HEK293 (cell line): ENCODE results near the gene ZNF324.

Source experiments
- BCL11A ChIP-seq: fragments of 450-650 bp; formaldehyde crosslinking; IDR thresholded peaks from 2 replicates; pipeline ENCODE4 v1.5.1; 2016; ENCODE audit warnings: low read depth, missing biosample characterization, missing genetic modification characterization
- GLI4 ChIP-seq: fragments of 450-650 bp; formaldehyde crosslinking; IDR thresholded peaks from 2 replicates; pipeline ENCODE4 v1.5.1; 2016; ENCODE audit warnings: missing biosample characterization, missing genetic modification characterization
- HOXA7 ChIP-seq: sonication (generic); formaldehyde crosslinking; IDR thresholded peaks from 2 replicates; pipeline ENCODE4 v1.8.1; 2022; ENCODE audit warnings: missing genetic modification reagents, borderline replicate concordance
- HOXC10 ChIP-seq: sonication (generic); formaldehyde crosslinking; IDR thresholded peaks from 2 replicates; pipeline ENCODE4 v1.8.1; 2023; ENCODE audit warnings: mild to moderate bottlenecking, missing genetic modification reagents
- KLF10 ChIP-seq: fragments of 450-650 bp; IDR thresholded peaks from 2 replicates; pipeline ENCODE4 v1.5.1; 2018; ENCODE audit warnings: missing biosample characterization, mild to moderate bottlenecking, missing genetic modification characterization
- TSHZ1 ChIP-seq: fragments of 450-650 bp; formaldehyde crosslinking; IDR thresholded peaks from 2 replicates; pipeline ENCODE4 v1.5.1; 2016; ENCODE audit warnings: missing biosample characterization, missing genetic modification characterization, borderline replicate concordance
- YY2 ChIP-seq: fragments of 450-650 bp; formaldehyde crosslinking; IDR thresholded peaks from 2 replicates; pipeline ENCODE4 v1.5.1; 2016; ENCODE audit warnings: missing biosample characterization, missing genetic modification characterization
- ZFP37 ChIP-seq: fragments of 450-650 bp; formaldehyde crosslinking; IDR thresholded peaks from 2 replicates; pipeline ENCODE4 v1.5.1; 2016; ENCODE audit warnings: missing biosample characterization, missing genetic modification characterization
- ZFP41 ChIP-seq: fragments of 450-650 bp; formaldehyde crosslinking; IDR thresholded peaks from 2 replicates; pipeline ENCODE4 v1.5.1; 2016; ENCODE audit warnings: missing biosample characterization, missing genetic modification characterization, borderline replicate concordance
- ZNF10 ChIP-seq: fragments of 450-650 bp; formaldehyde crosslinking; IDR thresholded peaks from 2 replicates; pipeline ENCODE4 v1.5.1; 2017; ENCODE audit warnings: missing biosample characterization, missing genetic modification characterization
- ZNF202 ChIP-seq: fragments of 450-650 bp; formaldehyde crosslinking; IDR thresholded peaks from 2 replicates; pipeline ENCODE4 v1.5.1; 2016; ENCODE audit warnings: missing biosample characterization, missing genetic modification characterization, borderline replicate concordance
- ZNF341 ChIP-seq: fragments of 450-650 bp; formaldehyde crosslinking; IDR thresholded peaks from 2 replicates; pipeline ENCODE4; 2016; ENCODE audit warnings: low read depth, missing biosample characterization, missing genetic modification characterization
- ZNF350 ChIP-seq: fragments of 450-650 bp; formaldehyde crosslinking; IDR thresholded peaks from 2 replicates; pipeline ENCODE4 v1.5.0; 2017; ENCODE audit warnings: missing biosample characterization, mild to moderate bottlenecking, missing genetic modification characterization
- ZNF37A ChIP-seq: fragments of 450-650 bp; IDR thresholded peaks from 2 replicates; pipeline ENCODE4 v1.5.1; 2018; ENCODE audit warnings: missing biosample characterization, missing genetic modification characterization
- ZNF394 ChIP-seq: fragments of 450-650 bp; formaldehyde crosslinking; IDR thresholded peaks from 2 replicates; pipeline ENCODE4 v1.5.1; 2016; ENCODE audit warnings: missing biosample characterization, missing genetic modification characterization, mild to moderate bottlenecking, moderate library complexity, borderline replicate concordance
- ZNF48 ChIP-seq: fragments of 450-650 bp; formaldehyde crosslinking; IDR thresholded peaks from 2 replicates; pipeline ENCODE4 v1.5.1; 2016; ENCODE audit warnings: missing biosample characterization, missing genetic modification characterization
- ZNF549 ChIP-seq: fragments of 450-650 bp; IDR thresholded peaks from 2 replicates; pipeline ENCODE4 v1.5.1; 2018; ENCODE audit warnings: missing biosample characterization, missing genetic modification characterization, mild to moderate bottlenecking, inconsistent platforms, moderate library complexity
- ZNF558 ChIP-seq: fragments of 450-650 bp; formaldehyde crosslinking; IDR thresholded peaks from 2 replicates; pipeline ENCODE4 v1.5.1; 2016; ENCODE audit warnings: missing biosample characterization, missing genetic modification characterization
- ZNF600 ChIP-seq: fragments of 450-650 bp; formaldehyde crosslinking; IDR thresholded peaks from 2 replicates; pipeline ENCODE4 v1.5.1; 2016; ENCODE audit warnings: missing biosample characterization, missing genetic modification characterization
- ZNF629 ChIP-seq: fragments of 450-650 bp; formaldehyde crosslinking; IDR thresholded peaks from 2 replicates; pipeline ENCODE4 v1.5.1; 2017; ENCODE audit warnings: missing biosample characterization, missing genetic modification characterization
- ZNF645 ChIP-seq: fragments of 450-650 bp; formaldehyde crosslinking; IDR thresholded peaks from 2 replicates; pipeline ENCODE4; 2016; ENCODE audit warnings: missing biosample characterization, missing genetic modification characterization
- ZNF654 ChIP-seq: fragments of 450-650 bp; formaldehyde crosslinking; IDR thresholded peaks from 2 replicates; pipeline ENCODE4 v1.5.1; 2016; ENCODE audit warnings: low read depth, missing biosample characterization, missing genetic modification characterization
- ZNF658 ChIP-seq: fragments of 450-650 bp; formaldehyde crosslinking; IDR thresholded peaks from 2 replicates; pipeline ENCODE4; 2016; ENCODE audit warnings: missing biosample characterization, missing genetic modification characterization
- ZNF660 ChIP-seq: fragments of 450-650 bp; IDR thresholded peaks from 2 replicates; pipeline ENCODE4 v1.5.1; 2018; ENCODE audit warnings: missing biosample characterization, mild to moderate bottlenecking, missing genetic modification characterization
- ZNF664 ChIP-seq: fragments of 450-650 bp; formaldehyde crosslinking; IDR thresholded peaks from 2 replicates; pipeline ENCODE4 v1.5.1; 2016; ENCODE audit warnings: missing biosample characterization, missing genetic modification characterization
- ZNF670 ChIP-seq: fragments of 450-650 bp; formaldehyde crosslinking; IDR thresholded peaks from 2 replicates; pipeline ENCODE4 v1.5.1; 2016; ENCODE audit warnings: missing biosample characterization, missing genetic modification characterization, low read depth
- ZNF704 ChIP-seq: fragments of 450-650 bp; formaldehyde crosslinking; IDR thresholded peaks from 2 replicates; pipeline ENCODE4 v1.5.1; 2016; ENCODE audit warnings: missing biosample characterization, missing genetic modification characterization
- ZNF707 ChIP-seq: fragments of 450-650 bp; formaldehyde crosslinking; IDR thresholded peaks from 2 replicates; pipeline ENCODE4 v1.5.1; 2016; ENCODE audit warnings: missing biosample characterization, missing genetic modification characterization
- ZNF76 ChIP-seq: fragments of 450-650 bp; formaldehyde crosslinking; IDR thresholded peaks from 2 replicates; pipeline ENCODE4; 2016; ENCODE audit warnings: low read depth, missing biosample characterization, missing genetic modification characterization, borderline replicate concordance
- TF ChIP-seq, protein P1 (sequence below): fragments of 450-650 bp; formaldehyde crosslinking; IDR thresholded peaks from 2 replicates; pipeline ENCODE4 v1.5.1; 2016; ENCODE audit warnings: missing biosample characterization, missing genetic modification characterization, low read depth
- TF ChIP-seq, protein P2 (sequence below): fragments of 450-650 bp; formaldehyde crosslinking; IDR thresholded peaks from 2 replicates; pipeline ENCODE4 v1.5.1; 2016; ENCODE audit warnings: missing biosample characterization, missing genetic modification characterization, borderline replicate concordance

The ZNF324 gene

DNA sequence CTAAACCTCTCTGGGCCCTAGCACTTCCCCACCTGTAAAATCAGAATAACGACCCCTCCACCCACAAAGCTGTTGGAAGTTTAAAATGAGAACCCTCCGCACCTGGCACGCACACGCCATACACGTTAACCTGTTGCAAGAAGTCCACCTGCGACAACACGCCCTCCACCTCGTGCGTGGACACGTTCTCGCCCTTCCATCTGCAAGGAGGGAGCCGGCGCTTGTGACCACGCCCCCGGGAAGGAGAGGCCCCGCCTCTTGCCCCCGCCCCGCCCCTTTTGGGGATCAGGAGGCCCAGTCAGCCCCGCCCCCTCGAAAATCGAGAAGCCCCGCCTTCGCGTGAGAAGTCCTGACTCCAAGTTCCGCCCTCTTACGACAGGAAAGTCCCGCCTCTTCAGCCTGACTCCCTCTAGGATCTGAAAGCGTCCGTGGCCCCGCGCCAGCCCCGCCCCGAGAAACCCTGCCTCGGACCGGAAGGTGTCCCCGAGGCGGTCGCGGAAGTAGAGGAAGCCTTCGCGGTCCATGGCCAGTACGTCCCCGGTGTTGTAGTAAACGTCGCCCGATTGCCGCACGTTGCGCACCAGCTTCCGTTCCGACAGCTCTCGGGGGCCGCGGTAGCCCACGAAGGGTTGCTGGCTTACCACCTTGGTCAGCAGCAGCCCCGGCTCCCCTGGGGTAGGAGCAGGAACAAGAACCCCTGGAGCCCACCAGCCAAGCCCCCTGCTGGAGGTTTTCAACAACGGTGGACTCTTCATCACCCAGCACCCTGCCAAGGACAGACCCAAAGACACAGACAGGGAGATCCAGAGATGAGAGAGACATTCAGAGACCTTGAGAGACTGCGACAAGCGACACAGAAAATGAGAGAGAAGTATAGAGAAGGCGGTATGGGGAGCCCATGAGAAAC lies 32.4 kb downstream of the ZNF324 start (continued):
- no peak for TF ChIP-seq TSHZ1 (tag by site-specific recombination)
- TF ChIP-seq ZNF658 (tag by site-specific recombination): no peak
- TF ChIP-seq ZNF37A (tag by site-specific recombination): no peak
- 0 out of 2 replicates have a peak, but pooled peaks have one; percentile 12 for TF ChIP-seq ZNF664 (tag by site-specific recombination)
- no peak for TF ChIP-seq ZNF76 (tag by site-specific recombination)
- no peak for TF ChIP-seq ZNF394
- no peak for TF ChIP-seq ZNF10 (tag by site-specific recombination)
- TF ChIP-seq ZNF600 (tag by site-specific recombination): no peak
- no peak for TF ChIP-seq ZNF558 (tag by site-specific recombination)
- 0 out of 2 replicates have a peak, but pooled peaks have one; percentile 66 for TF ChIP-seq GLI4 (tag by site-specific recombination)
- no peak for TF ChIP-seq ZNF670 (tag by site-specific recombination)
- TF ChIP-seq YY2 (tag by site-specific recombination): no peak
- TF ChIP-seq ZNF549: no peak
- TF ChIP-seq KLF10 (tag by site-specific recombination): no peak
- peak; percentile 66; the same call in 1 of the 2 replicates for TF ChIP-seq ZFP37 (tag by site-specific recombination)
- TF ChIP-seq HOXC10 (CRISPR knock-in tag): 0 out of 2 replicates have a peak, but pooled peaks have one; percentile 59
- no peak for TF ChIP-seq HOXA7
- peak; percentile 25; the same call in 1 of the 2 replicates for TF ChIP-seq ZNF629 (tag by site-specific recombination)
- no peak for TF ChIP-seq ZNF645
- TF ChIP-seq ZFP41: no peak
- TF ChIP-seq ZNF48 (tag by site-specific recombination): no peak
- no peak for TF ChIP-seq BCL11A
- TF ChIP-seq ZNF704: no peak
- no peak for TF ChIP-seq ZNF341
- TF ChIP-seq ZNF350 (tag by site-specific recombination): no peak
- peak; percentile 92 for TF ChIP-seq ZNF660 (tag by site-specific recombination)
- TF ChIP-seq, protein P1, sequence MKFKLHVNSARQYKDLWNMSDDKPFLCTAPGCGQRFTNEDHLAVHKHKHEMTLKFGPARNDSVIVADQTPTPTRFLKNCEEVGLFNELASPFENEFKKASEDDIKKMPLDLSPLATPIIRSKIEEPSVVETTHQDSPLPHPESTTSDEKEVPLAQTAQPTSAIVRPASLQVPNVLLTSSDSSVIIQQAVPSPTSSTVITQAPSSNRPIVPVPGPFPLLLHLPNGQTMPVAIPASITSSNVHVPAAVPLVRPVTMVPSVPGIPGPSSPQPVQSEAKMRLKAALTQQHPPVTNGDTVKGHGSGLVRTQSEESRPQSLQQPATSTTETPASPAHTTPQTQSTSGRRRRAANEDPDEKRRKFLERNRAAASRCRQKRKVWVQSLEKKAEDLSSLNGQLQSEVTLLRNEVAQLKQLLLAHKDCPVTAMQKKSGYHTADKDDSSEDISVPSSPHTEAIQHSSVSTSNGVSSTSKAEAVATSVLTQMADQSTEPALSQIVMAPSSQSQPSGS (tag by site-specific recombination): no peak
- TF ChIP-seq ZNF654 (tag by site-specific recombination): no peak
- TF ChIP-seq, protein P2, sequence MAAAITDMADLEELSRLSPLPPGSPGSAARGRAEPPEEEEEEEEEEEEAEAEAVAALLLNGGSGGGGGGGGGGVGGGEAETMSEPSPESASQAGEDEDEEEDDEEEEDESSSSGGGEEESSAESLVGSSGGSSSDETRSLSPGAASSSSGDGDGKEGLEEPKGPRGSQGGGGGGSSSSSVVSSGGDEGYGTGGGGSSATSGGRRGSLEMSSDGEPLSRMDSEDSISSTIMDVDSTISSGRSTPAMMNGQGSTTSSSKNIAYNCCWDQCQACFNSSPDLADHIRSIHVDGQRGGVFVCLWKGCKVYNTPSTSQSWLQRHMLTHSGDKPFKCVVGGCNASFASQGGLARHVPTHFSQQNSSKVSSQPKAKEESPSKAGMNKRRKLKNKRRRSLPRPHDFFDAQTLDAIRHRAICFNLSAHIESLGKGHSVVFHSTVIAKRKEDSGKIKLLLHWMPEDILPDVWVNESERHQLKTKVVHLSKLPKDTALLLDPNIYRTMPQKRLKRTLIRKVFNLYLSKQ: no peak
- no peak for TF ChIP-seq ZNF202
- TF ChIP-seq ZNF707 (tag by site-specific recombination): no peak
